IPS DF 4.7 (cell line): Measurements from ENCODE around the gene SUPT20HL1.
"Not testable (repeated sequence)": the region's sequence is repeated elsewhere in the genome, so short reads cannot be mapped to it uniquely, and the experiment has no call there.

ENCODE experiments used
- DNase-seq: peaks from one replicate; pipeline ENCODE4 v3.0.0-alpha.2; 2013; ENCODE audit warnings: low spot score; ENCODE audit errors: extremely low read depth

Gene SUPT20HL1

GRCh38 chrX:24360272-24360671, at the start of gene SUPT20HL1:
SUPT20HL1 (plus strand) TSS chrX:24360639; CDS start chrX:24362761, 2,122 bp downstream.
- no peak for DNase-seq

- not testable (repeated sequence) for DNase-seq
Measured at GRCh38 chrX:24310916-24311315, 49.5 kb upstream of the SUPT20HL1 start.

- not testable (repeated sequence) for DNase-seq
Measured at GRCh38 chrX:24311507-24312248, 48.8 kb upstream of the SUPT20HL1 start.

GRCh38 chrX:24312249-24312607, 48.2 kb upstream of the SUPT20HL1 start:
- DNase-seq = not testable (repeated sequence)

- no peak for DNase-seq
Measured at GRCh38 chrX:24314019-24314635, 46.3 kb upstream of the SUPT20HL1 start, which contains the start of gene SUPT20HL2. SUPT20HL2 (minus strand) TSS chrX:24314069; CDS start chrX:24313315, 754 bp downstream.

GRCh38 chrX:24316111-24316510, 44.3 kb upstream of the SUPT20HL1 start:
- DNase-seq = no peak

- no peak for DNase-seq
Measured at GRCh38 chrX:24317567-24317966, 42.9 kb upstream of the SUPT20HL1 start.

GRCh38 chrX:24321741-24322395, 38.6 kb upstream of the SUPT20HL1 start:
- DNase-seq = no peak

GRCh38 chrX:24325231-24325630, 35.2 kb upstream of the SUPT20HL1 start:
- DNase-seq = no peak

GRCh38 chrX:24332878-24333277, 27.6 kb upstream of the SUPT20HL1 start:
- DNase-seq = no peak

- DNase-seq = no peak
Measured at GRCh38 chrX:24333371-24333770, 27.1 kb upstream of the SUPT20HL1 start.

GRCh38 chrX:24334461-24334860, 26.0 kb upstream of the SUPT20HL1 start:
- DNase-seq = no peak

- DNase-seq = no peak
Measured at GRCh38 chrX:24335871-24336270, 24.6 kb upstream of the SUPT20HL1 start.

GRCh38 chrX:24339911-24340310, 20.5 kb upstream of the SUPT20HL1 start:
- DNase-seq = no peak

- no peak for DNase-seq
Measured at GRCh38 chrX:24340501-24340900, 19.9 kb upstream of the SUPT20HL1 start.

GRCh38 chrX:24341795-24342194, 18.6 kb upstream of the SUPT20HL1 start:
- no peak for DNase-seq

GRCh38 chrX:24343719-24344118, 16.7 kb upstream of the SUPT20HL1 start:
- DNase-seq = no peak

- DNase-seq = no peak
Measured at GRCh38 chrX:24347881-24348280, 12.6 kb upstream of the SUPT20HL1 start.

- no peak for DNase-seq
Measured at GRCh38 chrX:24350217-24350616, 10.2 kb upstream of the SUPT20HL1 start.

GRCh38 chrX:24355095-24355494, 5.3 kb upstream of the SUPT20HL1 start:
- DNase-seq = no peak

GRCh38 chrX:24357106-24357505, 3.3 kb upstream of the SUPT20HL1 start:
- DNase-seq = no peak

GRCh38 chrX:24362089-24362745, 1.8 kb downstream of the SUPT20HL1 start:
- DNase-seq = not testable (repeated sequence)
